HG03439 (cell line): ENCODE results near the gene CHN2.

ENCODE experiments used
- ATAC-seq: cut with Tn5 transposase; IDR thresholded peaks from one replicate; pipeline ENCODE4 v1.9.1; 2021; ENCODE audit warnings: mild to moderate bottlenecking, moderate library complexity; ENCODE audit not compliant: unreplicated experiment

Gene CHN2

DNA sequence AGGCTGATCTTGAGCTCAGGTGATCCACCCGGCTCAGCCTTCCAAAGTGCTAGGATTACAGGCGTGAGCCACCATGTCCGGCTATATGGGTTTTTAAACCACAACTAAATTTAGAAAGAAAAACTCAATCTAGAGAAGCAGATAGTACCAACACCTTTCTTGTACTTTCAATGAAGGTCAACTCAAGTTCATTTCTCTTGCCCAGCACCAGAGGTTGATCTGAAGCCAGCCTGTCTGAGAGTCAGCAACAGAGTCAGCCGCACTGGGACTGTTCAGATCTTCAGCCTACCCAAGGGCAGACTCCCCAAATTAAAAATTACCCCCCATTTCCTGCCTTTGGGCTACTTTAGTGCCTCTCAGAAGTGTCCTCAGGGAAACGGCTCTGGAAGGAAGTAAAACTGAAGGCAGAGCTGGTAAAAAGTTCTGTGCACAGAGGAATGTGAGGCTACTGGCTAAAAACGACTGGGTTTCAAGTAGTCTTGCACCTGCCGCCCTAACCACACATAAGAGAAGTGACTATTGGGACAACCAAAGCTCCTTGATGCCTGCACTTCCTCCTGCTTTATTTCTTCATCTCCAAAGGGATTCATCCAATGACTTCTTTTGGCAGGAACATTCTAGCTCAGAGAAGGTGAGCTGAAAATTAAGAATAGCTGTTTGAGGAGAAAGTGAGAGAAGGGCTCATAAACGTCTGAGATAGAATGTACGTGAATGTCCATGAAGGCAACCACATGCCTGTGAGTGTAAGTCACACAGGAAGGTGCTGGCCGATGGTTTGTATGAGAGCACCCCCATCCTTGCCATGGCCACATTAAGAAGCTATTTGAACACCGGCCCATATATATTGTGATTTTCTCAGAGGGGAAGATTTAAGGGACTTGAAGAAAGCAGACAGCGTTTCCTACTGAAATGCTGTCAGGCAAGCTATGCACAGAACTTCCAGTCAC lies 226.7 kb downstream of the CHN2 start:
- ATAC-seq = no peak

DNA sequence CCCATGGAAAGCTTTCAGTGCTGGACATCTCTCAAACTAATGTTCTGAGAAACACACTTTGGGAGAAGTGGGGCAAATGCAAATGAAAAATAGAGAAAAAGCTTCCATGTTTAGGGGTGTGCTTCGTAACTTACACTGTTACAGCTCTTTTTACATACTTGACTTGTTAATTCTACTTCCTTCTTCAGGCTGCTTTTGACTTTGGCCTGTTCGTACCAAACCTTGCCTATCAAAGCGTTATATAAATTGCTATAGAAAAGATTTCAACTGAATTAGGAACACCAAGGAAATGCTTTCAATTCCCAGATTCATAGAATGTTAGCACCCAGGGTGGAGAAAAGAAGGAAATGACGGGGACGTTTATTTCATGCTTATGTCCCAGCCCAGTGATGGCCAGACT lies 228.3 kb downstream of the CHN2 start:
- no peak for ATAC-seq

DNA sequence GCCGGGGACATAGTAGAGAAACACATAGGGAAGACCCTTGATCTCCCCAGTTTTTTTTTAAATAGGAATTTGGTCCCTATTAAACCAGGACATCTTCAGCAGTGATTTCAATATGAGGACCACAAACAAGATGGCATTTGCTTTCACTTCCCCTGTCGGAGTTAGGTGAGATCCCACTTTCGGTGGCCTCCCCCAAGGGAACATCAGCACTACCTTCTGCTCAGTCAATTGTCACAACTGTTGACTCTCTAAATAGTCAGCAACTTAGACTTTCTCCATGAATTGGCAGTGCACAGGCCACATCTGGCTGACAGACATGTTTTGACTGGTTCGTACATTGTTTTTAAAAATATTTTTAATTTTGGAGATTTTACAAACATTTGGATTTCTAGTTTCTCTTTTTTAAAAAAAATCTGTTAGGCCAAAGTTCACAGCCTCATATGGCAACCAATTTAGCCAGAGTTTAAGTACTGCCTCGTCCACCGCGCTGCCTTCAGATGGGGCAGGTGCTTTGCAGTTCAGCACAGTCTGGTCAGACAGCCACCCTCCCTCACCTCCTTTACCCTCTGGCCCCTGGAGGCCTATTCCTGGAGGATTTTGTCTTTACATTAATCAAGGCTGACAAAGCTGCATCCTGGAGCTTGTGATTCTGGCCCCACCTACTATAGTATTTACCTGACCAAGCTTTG lies 229.9 kb downstream of the CHN2 start:
- ATAC-seq = no peak

DNA sequence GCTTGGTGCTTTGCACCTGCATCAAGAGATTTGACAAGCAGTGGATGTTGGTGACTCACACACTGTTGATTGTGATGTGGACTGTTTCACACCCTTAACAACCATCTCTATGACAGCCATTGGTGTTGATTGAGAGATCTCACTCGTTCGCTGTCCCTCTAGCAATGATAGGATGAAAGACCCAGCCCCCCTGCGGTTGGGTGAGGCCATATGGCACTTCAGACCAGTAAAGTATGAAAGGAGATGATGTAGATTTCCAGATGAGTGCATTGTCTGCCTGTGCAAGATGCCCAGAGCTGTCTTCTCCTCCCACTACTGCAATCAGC lies 230.4 kb downstream of the CHN2 start:
- no peak for ATAC-seq

DNA sequence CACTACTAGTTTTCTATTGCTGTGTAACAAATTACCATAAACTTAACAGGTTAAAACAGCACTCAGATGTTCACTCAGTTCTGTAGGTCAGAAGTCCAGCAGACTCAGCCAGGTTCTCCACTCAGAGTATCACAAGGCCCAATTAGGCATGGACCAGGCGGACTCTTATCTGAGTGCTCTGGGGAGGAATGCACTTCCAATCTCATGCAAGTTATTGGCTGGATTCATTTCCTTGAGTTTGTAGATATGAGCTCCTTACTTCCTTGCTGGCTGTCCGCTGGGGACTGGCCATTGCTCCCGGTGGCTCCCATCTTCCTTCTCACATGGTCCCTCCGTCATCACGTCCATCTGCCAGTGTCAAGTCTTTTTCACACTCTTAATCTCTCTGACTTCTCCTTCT lies 232.0 kb downstream of the CHN2 start:
- ATAC-seq = no peak

DNA sequence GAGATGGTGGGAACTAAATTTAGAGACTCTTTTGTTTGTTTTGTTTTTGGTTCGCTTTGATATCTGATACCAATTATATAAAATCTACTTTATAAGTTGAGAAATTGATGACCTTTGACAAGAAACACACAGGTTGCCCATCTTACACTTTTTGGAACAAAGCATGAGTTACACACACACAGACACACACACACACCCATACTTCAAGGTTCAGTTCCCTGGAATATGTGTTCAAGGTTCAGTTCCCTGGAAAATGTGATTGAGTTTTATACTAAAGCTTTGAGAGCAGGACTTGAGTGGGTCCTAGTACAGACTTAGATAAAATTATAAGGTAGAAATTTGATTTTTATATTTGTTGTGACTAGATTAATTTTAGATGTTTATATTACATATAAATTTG lies 234.8 kb downstream of the CHN2 start:
- ATAC-seq = no peak

DNA sequence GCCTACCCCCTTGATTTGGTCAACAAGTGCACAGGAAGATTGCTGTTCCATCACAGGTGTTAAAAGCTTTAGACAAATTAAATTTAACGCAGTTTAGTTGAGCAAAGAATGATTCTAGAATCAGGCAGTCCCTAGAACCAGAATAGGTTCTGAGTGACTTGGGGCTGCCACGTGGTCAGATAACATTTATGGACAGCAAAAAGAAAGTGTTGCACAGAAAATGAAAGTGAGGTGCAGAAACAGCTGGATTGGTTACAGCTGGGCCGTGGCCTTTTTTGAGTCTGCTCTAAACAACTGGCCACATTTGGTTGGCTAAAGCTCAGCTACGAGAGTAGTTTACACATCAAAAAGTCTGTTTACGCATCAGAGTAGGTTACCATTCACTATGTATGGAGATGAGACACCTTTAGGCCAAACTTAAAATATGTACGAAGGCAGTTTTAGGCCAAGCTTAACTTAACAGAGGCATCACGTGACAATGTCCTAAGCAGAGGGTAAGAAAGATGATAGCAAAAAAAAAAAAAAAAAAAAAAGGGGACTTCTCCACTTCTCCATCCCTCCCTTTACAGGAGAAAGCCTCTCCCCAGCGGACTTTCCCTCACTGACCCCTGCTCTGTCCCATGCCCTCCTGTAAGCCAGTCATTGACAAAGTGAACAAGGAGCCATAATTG lies 235.8 kb downstream of the CHN2 start:
- ATAC-seq = no peak

DNA sequence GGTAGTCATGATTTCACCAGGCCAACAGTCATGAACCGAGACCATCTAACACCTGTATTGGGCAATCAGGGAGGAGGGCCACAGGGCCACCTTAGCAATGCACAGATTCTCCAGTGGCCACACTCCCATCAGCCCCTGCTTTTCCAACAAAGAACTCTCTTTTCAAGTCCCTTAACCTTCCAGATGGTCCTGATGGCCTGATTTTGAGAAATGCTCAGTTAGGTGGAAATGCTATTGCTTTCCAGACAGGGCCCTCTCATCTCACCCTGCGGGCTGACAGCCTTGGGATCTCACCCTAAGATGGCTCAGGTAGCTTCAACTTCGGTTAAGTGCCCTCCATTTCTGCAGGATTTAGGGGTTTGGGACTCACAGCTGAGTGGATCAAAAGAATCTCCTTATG lies 237.1 kb downstream of the CHN2 start:
- ATAC-seq = no peak

DNA sequence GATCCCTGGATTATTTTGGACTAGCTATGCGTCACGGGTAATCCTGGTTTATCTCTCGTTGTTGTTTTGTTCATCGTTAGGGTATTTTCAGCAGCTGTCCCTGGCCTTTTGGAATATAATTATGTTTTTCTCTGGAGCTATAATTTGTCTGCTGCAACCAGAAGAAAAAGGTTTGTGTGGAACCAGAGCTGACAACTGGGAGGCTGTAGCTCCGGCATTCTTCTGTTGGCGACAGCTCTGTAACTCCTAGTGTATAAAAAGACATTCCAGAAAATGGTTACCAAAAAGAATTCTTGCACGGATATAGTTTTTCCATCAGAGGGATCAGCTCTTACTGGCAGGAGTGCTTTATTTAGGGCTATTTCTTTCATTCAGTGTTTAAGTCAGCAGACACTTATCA lies 238.1 kb downstream of the CHN2 start:
- no peak for ATAC-seq

DNA sequence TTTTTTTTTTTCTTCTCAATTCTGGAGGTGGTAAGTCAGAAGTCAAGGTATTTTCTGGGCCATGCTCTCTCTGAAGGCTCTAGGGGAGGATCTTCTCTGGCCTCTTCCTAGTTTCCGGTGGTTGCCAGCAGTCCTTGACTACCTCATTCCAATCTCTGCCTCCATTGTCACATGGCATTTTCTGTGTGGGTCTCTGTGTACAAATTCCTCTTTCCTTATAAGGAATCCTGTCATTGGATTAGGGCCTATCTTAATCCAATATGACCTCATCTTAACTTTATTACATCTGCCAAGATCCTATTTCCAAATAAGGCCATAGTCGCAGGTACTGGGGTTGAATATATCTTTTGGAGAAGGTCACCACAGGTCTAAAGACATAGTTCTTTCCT lies 239.8 kb downstream of the CHN2 start:
- ATAC-seq = no peak

DNA sequence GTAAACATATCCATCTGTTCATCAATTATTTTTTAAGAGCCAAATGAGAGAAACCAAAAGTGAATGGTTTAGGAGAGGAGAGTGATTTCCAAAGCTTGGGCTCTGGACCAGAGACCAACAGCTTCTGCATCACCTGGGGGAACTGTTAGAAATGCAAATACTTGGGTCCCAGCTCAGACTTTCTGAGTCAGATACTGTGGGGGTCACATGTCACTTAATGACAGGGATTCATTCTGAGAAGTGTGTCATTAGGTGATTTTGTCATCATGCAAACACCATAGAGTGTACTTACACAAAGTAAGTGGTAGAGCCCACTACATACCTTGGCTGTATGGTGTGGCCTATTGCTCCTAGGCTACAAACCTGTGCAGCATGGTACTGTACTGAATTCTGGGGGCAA lies 240.6 kb downstream of the CHN2 start:
- no peak for ATAC-seq

DNA sequence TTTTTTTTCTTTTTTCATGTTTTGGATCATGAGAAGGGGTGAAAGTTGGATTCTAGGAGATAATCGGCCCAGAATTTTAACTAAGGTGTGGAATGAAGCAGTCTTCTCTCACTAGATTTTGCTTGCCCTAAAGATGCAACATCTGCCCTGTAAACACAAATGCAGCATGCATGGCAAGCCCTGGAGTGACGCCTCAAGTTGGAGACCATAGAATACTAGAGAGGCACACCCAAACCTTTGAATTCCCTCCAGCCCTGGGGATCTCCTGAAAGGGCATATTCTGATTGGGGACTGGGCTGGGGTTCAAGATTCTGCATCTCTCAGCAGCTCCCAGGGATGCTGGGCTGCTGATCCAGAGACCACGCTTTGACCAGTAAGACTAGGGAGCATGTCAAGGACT lies 241.3 kb downstream of the CHN2 start:
- ATAC-seq = no peak

DNA sequence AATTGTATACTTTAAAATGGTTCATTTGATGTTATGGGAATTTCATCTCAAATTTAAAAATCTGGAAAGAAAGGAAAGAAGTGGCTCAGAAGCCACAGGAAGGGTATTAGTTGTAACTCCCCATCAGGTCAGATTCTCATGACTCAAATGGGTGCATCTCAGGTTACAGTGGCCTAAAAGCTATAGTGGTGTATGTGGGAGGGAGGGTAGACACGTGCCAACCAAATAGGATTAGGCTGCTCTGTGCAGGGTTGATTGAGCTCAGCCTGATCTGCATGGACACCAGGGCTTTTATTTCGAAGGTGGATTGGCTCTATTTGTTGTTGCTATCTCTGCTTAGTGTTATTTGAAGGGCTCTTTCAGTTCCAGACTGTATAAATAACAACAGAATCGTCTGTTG lies 247.6 kb downstream of the CHN2 start:
- no peak for ATAC-seq

DNA sequence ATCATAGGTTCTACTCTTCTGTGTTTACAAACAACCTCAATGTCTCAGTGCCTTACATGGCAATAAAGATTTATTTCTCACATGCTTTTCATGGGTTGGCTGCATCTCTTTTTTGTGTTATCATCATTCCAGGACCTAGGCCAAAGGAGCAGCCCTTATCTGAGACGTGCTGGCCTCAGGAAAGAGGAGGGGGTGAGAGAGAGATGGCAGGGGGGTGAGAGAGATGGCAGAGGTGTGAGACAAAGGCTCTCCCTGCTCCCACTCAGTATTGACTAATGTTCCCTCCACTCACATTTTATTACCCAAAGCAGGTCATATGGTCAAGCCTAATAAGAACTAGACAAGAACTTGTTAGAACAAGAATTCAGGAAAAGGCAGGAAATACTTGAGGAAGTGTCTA lies 249.0 kb downstream of the CHN2 start:
- no peak for ATAC-seq

DNA sequence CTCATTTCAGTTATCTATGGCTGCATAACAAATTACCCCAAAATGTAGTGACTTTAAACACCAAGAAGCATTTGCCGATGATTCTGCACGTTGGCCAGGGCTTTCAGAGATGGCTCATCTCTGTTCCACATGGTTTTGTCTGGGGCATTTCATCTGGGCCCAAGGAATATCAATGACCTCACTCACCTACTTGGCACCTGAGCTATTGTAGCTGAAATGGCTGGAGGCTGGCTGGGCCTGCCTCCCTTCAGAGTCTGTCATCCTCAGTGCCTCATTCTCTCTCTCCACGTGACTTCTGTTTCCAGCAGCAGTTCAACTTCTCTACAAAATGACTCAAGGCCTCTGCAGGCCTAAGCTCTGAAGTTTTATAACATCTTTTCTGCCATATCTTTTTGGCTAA lies 249.7 kb downstream of the CHN2 start:
- no peak for ATAC-seq

DNA sequence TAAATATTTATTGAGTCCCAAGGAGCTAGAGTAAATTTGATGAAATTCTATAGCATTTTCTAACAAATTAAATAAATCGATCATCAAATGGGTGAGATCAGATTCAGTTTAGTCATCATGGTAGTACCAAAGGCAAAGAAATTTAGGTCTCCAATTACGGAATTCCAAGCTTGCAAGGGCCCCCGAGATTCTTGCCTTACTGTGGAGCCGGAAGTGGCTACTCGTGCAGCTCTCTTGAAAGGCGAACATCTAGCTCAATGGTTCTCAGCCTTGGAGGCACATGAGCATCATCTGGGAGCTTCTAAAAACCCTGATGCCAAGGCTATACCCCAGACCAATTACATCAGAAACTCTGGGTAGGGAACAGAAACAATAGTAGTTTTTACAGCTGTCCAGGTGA lies 251.2 kb downstream of the CHN2 start:
- ATAC-seq = no peak

DNA sequence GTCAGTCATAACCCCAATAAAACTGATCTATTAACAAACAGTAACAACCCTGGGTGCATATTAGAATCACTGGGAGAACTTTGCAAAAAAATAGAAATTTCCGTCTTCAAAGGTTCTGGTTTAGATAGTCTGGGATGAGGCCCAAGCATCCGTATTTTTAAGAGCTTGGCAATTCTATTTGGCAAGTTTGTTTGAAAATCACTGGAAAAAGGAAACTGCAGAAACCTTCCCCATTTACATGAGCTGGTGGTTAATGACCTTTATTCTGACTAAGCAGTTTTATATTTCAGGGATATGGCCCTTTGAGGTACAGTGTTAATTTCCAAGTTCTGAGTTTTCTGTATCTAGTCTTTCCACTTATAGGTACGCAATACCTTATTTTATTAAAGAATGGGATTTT lies 253.3 kb downstream of the CHN2 start:
- no peak for ATAC-seq

DNA sequence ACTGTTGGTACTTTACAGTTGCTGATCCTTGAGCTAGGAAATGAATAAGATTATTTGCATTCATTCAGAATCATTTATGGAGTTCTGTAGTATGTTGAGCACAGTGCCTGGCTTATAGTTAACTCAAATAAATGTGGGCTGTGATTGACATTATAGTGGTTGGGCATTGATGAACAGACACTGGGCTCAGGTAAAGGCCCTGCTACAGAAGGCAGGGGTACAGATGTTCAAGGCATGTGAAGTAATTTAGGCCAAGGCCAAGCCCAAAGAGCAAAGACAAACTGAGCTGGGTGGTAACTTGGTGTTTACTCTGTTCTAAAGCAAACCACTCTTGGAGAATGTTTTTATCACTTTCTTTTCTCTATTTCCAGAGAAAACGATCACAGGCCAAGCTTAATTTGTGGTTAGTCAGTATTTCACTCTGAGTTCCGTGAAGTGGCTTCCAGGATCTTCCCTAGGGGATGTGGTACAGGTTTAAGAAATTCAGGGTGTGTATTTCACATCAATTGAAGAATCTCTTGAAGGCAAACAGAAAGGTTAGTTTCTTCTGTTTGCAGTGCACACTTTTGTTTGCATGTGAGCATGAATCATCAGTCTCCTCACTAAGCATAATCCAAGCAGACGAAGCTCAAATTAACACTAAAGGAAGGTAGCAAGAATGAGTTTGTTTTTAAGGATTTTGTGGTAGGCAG lies 255.1 kb downstream of the CHN2 start:
- ATAC-seq = no peak

DNA sequence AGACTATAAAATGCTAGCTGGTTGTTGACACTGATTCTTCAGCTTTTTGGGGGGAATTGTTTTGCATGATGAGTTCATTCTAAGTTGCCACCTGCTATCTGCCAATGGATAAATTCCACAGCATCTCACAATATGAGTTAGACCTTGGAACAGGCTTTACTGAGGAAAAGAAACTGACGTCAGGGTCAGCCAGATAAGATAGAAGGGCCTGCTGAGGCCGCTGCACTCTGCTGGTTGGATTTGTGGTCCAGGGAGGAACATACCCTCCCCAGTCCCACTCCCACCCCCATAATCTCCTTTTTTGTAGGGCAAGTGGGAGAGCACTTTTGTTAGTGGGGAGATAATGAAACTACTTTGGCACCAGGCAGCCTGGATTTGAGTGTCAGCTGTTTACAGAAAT lies 258.4 kb downstream of the CHN2 start:
- no peak for ATAC-seq

DNA sequence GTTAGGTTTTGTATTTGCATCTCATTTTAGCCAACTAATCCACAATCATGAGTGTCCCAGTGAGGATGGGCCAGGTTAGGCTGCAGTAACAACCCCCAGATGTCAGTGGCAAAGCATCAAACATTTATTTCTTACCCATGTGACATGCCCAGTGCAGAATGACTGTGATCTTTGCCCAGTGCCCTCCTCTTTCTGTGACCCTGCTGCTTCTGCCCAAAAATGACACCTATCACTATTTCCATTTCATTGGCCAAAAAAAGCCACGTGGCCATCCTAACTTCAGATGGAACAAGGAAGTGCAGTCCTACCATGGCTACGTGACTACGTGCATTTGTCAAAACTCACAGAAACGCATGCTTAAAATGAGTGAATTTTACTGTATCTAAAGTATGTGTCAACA lies 259.9 kb downstream of the CHN2 start:
- ATAC-seq = no peak

DNA sequence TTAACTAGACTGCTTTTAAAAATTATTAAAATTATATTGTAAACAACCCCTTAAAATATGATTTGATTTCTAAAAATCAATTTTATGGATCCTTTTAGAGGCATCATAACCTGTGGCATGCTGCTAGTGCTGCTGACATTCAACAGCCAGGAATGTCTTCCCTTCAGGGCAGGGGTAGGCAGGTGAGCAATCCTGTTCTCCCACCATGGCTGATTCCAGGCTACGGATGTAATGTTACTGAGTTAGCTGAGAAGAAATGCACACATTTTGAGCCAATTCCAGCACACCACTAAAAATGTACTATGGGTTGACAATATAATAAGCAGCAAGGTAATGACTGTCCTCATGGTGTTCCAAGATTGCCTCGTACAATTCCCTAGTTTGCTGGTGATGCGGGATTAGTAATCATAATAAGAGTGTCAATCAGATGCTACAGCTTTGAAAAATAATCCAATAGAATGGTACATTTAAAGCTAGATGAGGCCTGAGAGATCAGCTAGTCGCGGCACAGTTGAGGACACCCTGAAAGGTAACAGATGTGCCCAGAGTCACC lies 260.4 kb downstream of the CHN2 start:
- no peak for ATAC-seq
